OCI-LY1 (cell line): ENCODE results near the gene B9D1.

Source experiments
- H2AFZ ChIP-seq: fragments of 200-600 bp; sonication (generic), shearing (Covaris generic); 2 replicates; pipeline ENCODE4 v1.6.0; 2014; ENCODE audit warnings: antibody characterized with exemption, mild to moderate bottlenecking, low read length
- H3F3A ChIP-seq: fragments of 200-600 bp; sonication (generic), shearing (Covaris generic); 2 replicates; pipeline ENCODE4 v1.6.0; 2014; ENCODE audit warnings: mild to moderate bottlenecking, antibody characterized with exemption, low read length, moderate library complexity; ENCODE audit not compliant: insufficient read depth
- H3K27ac ChIP-seq: fragments of 200-600 bp; sonication (generic); 2 replicates; pipeline ENCODE4 v1.5.1; 2014; ENCODE audit warnings: low read length, mixed run types, mild to moderate bottlenecking, low read depth; ENCODE audit not compliant: poor library complexity, severe bottlenecking
- H3K27me3 ChIP-seq: fragments of 200-600 bp; sonication (generic); 2 replicates; pipeline ENCODE4 v1.6.0; 2014; ENCODE audit warnings: antibody characterized with exemption, mild to moderate bottlenecking, low read length, moderate library complexity; ENCODE audit not compliant: insufficient read depth
- H3K36me3 ChIP-seq: fragments of 200-600 bp; sonication (generic); 2 replicates; pipeline ENCODE4 v1.6.1; 2014; ENCODE audit warnings: mild to moderate bottlenecking, antibody characterized with exemption, low read length, moderate library complexity, mixed read lengths; ENCODE audit not compliant: insufficient read depth
- H3K4me1 ChIP-seq: fragments of 200-600 bp; sonication (generic); 2 replicates; pipeline ENCODE4 v1.5.1; 2014; ENCODE audit warnings: mild to moderate bottlenecking, low read length, moderate library complexity; ENCODE audit not compliant: insufficient read depth, severe bottlenecking
- H3K4me2 ChIP-seq: fragments of 200-600 bp; sonication (generic), shearing (Covaris generic); 2 replicates; pipeline ENCODE4 v1.6.1; 2014; ENCODE audit warnings: low read length
- H3K4me3 ChIP-seq: fragments of 200-600 bp; sonication (generic); 2 replicates; pipeline ENCODE4 v1.5.1; 2014; ENCODE audit warnings: low read length, low read depth, mild to moderate bottlenecking, mixed read lengths; ENCODE audit not compliant: poor library complexity, severe bottlenecking
- H3K79me2 ChIP-seq: fragments of 200-600 bp; shearing (Covaris generic); 2 replicates; pipeline ENCODE4 v1.6.1; 2016; ENCODE audit warnings: mixed run types, low read length, mixed read lengths; ENCODE audit not compliant: insufficient read depth
- H3K9ac ChIP-seq: fragments of 200-600 bp; sonication (generic), shearing (Covaris generic); 2 replicates; pipeline ENCODE4 v1.6.1; 2014; ENCODE audit warnings: mild to moderate bottlenecking, low read length, mixed read lengths
- H3K9me2 ChIP-seq: fragments of 200-600 bp; sonication (generic), shearing (Covaris generic); 2 replicates; pipeline ENCODE4 v1.6.1; 2014; ENCODE audit warnings: low read depth, mild to moderate bottlenecking, low read length, mixed read lengths
- H3K9me3 ChIP-seq: fragments of 200-600 bp; shearing (Covaris generic); 2 replicates; pipeline ENCODE4 v1.6.1; 2014; ENCODE audit warnings: low read length, mixed read lengths
- H4K20me1 ChIP-seq: fragments of 200-600 bp; sonication (generic), shearing (Covaris generic); 2 replicates; pipeline ENCODE4 v1.6.0; 2016; ENCODE audit warnings: mild to moderate bottlenecking, low read length; ENCODE audit not compliant: insufficient read depth
- CTCF ChIP-seq: fragments of 200-600 bp; sonication (generic), shearing (Covaris generic); IDR thresholded peaks from 2 replicates; pipeline ENCODE4 v1.5.1; 2017; ENCODE audit warnings: mild to moderate bottlenecking, antibody characterized with exemption, low read length, moderate library complexity, mixed read lengths
- EZH2 ChIP-seq: fragments of 200-600 bp; sonication (generic), shearing (Covaris generic); IDR thresholded peaks from 2 replicates; pipeline ENCODE4 v1.8.0; 2017; ENCODE audit warnings: borderline replicate concordance, mixed run types, mild to moderate bottlenecking, antibody characterized with exemption, low read length, moderate library complexity, mixed read lengths

B9D1 gene

GRCh38 chr17:19362277-19363113 is at the start of gene B9D1:
B9D1 (minus strand) TSS chr17:19362723; CDS start chr17:19362569, 154 bp downstream.
- Histone ChIP-seq H3F3A (no peaks in the 10 kb centered on the region), H3K4me2 (peak within 1 kb of the TSS; percentile 88), H3K27me3 (no peaks in the 10 kb centered on the region; the same call in 1 of the 2 replicates), H3K9me2 (no peaks in the 10 kb centered on the region), H3K4me3 (peak within 1 kb of the TSS; percentile 71), H3K9me3 (no peaks in the 10 kb centered on the region), H3K36me3 (no peaks in the 10 kb centered on the region), H3K4me1 (peaks cover 12% of the 10 kb centered on the region), H4K20me1 (no peaks in the 10 kb centered on the region), H3K9ac (peak within 1 kb of the TSS; percentile 64), H2AFZ (peak within 1 kb of the TSS; percentile 55; the same call in 1 of the 2 replicates), H3K79me2 (no peaks in the 10 kb centered on the region), H3K27ac (no peak within 1 kb of the TSS)
- no peak for TF ChIP-seq EZH2
- peak; percentile 96 for TF ChIP-seq CTCF

GRCh38 chr17:19411631-19412030 is 49.1 kb upstream of the B9D1 start:
- TF ChIP-seq EZH2 (no peak), CTCF (no peak)
- Histone ChIP-seq H3K9ac (no peak overlapping the region), H3K9me3 (no peaks in the 10 kb centered on the region), H3K36me3 (no peaks in the 10 kb centered on the region), H3K27me3 (peaks cover 4% of the 10 kb centered on the region; the same call in 1 of the 2 replicates), H3K4me1 (no peaks in the 10 kb centered on the region), H2AFZ (no peak overlapping the region), H3K79me2 (no peaks in the 10 kb centered on the region), H3F3A (no peaks in the 10 kb centered on the region), H3K9me2 (no peaks in the 10 kb centered on the region), H4K20me1 (no peaks in the 10 kb centered on the region), H3K4me2 (no peak overlapping the region), H3K4me3 (no peak overlapping the region), H3K27ac (no peak overlapping the region)

- no peaks in the 10 kb centered on the region for H3K4me1 ChIP-seq
- no peaks in the 10 kb centered on the region for H3K79me2 ChIP-seq
- no peaks in the 10 kb centered on the region for H3K9me3 ChIP-seq
- no peak within 1 kb of the TSS for H3K4me2 ChIP-seq
- no peak for TF ChIP-seq EZH2
- no peak for TF ChIP-seq CTCF
- no peak within 1 kb of the TSS for H3K9ac ChIP-seq
- no peaks in the 10 kb centered on the region for H3K9me2 ChIP-seq
- H4K20me1 ChIP-seq, result no peaks in the 10 kb centered on the region
- no peak within 1 kb of the TSS for H2AFZ ChIP-seq
- H3K4me3 ChIP-seq, result no peak within 1 kb of the TSS
- no peak within 1 kb of the TSS for H3K27ac ChIP-seq
- H3K36me3 ChIP-seq, result no peaks in the 10 kb centered on the region
- H3F3A ChIP-seq, result no peaks in the 10 kb centered on the region
- H3K27me3 ChIP-seq, result peaks cover 4% of the 10 kb centered on the region; the same call in 1 of the 2 replicates
Measured at GRCh38 chr17:19410875-19411620, 48.5 kb upstream of the B9D1 start, which contains the start of gene RNF112. RNF112 (plus strand) TSS chr17:19411232; CDS start chr17:19411409, 177 bp downstream.
